Neural cell (in vitro differentiated cells): Measurements from ENCODE around the gene OXSR1.

Experiments used
- CTCF ChIP-seq: fragments of 450-650 bp; IDR thresholded peaks from 2 replicates; pipeline ENCODE4 v1.5.1; 2014; ENCODE audit warnings: antibody characterized with exemption, mild to moderate bottlenecking, moderate library complexity; ENCODE audit not compliant: poor library complexity, severe bottlenecking
- TAF1 ChIP-seq: IDR thresholded peaks from 2 replicates; pipeline ENCODE4 v1.6.1; 2012; ENCODE audit warnings: low read depth
- TF ChIP-seq, protein P1 (sequence below): IDR thresholded peaks from 2 replicates; pipeline ENCODE4 v1.6.1; 2012; ENCODE audit warnings: borderline replicate concordance

- TF ChIP-seq TAF1 (no peak), CTCF (no peak)
- TF ChIP-seq, protein P1, sequence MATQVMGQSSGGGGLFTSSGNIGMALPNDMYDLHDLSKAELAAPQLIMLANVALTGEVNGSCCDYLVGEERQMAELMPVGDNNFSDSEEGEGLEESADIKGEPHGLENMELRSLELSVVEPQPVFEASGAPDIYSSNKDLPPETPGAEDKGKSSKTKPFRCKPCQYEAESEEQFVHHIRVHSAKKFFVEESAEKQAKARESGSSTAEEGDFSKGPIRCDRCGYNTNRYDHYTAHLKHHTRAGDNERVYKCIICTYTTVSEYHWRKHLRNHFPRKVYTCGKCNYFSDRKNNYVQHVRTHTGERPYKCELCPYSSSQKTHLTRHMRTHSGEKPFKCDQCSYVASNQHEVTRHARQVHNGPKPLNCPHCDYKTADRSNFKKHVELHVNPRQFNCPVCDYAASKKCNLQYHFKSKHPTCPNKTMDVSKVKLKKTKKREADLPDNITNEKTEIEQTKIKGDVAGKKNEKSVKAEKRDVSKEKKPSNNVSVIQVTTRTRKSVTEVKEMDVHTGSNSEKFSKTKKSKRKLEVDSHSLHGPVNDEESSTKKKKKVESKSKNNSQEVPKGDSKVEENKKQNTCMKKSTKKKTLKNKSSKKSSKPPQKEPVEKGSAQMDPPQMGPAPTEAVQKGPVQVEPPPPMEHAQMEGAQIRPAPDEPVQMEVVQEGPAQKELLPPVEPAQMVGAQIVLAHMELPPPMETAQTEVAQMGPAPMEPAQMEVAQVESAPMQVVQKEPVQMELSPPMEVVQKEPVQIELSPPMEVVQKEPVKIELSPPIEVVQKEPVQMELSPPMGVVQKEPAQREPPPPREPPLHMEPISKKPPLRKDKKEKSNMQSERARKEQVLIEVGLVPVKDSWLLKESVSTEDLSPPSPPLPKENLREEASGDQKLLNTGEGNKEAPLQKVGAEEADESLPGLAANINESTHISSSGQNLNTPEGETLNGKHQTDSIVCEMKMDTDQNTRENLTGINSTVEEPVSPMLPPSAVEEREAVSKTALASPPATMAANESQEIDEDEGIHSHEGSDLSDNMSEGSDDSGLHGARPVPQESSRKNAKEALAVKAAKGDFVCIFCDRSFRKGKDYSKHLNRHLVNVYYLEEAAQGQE = no peak
Observed at GRCh38 chr3:38270606-38271005, 105.3 kb downstream of the OXSR1 start.
